ENCODE results near the gene TMEM141.
"Not testable (repeated sequence)": the region's sequence is repeated elsewhere in the genome, so short reads cannot be mapped to it uniquely, and the experiment has no call there.

The TMEM141 gene

GRCh38 chr9:136755302-136756133, 35.6 kb upstream of the TMEM141 start:
- DNase-seq = not testable (repeated sequence)

- DNase-seq = no peak
Observed at GRCh38 chr9:136756134-136756438, 35.1 kb upstream of the TMEM141 start.

- no peak for DNase-seq
Observed at GRCh38 chr9:136756836-136757235, 34.3 kb upstream of the TMEM141 start.

- DNase-seq = no peak
Observed at GRCh38 chr9:136757328-136757727, 33.8 kb upstream of the TMEM141 start.

- no peak for DNase-seq
Observed at GRCh38 chr9:136757751-136758140, 33.4 kb upstream of the TMEM141 start.

- DNase-seq = no peak
Observed at GRCh38 chr9:136759001-136759400, 32.1 kb upstream of the TMEM141 start.

- no peak for DNase-seq
Observed at GRCh38 chr9:136759436-136760325, 31.5 kb upstream of the TMEM141 start.

- DNase-seq = no peak
Observed at GRCh38 chr9:136760424-136760823, 30.7 kb upstream of the TMEM141 start.

GRCh38 chr9:136760834-136761544, 30.2 kb upstream of the TMEM141 start:
- DNase-seq = peak; percentile 16 to 68

- DNase-seq = no peak
Observed at GRCh38 chr9:136761545-136761981, 29.6 kb upstream of the TMEM141 start.

GRCh38 chr9:136762221-136762691, 28.9 kb upstream of the TMEM141 start:
- DNase-seq = no peak

GRCh38 chr9:136762915-136763648, 28.1 kb upstream of the TMEM141 start:
- peak in 1 of 2 experiments; percentile 81 for DNase-seq

GRCh38 chr9:136763649-136764035, 27.5 kb upstream of the TMEM141 start:
- DNase-seq = no peak

GRCh38 chr9:136764301-136764891, 26.7 kb upstream of the TMEM141 start, which contains the start of gene LCN15:
TSS of gene LCN15 (minus strand) at chr9:136764518. CDS start at chr9:136764488, 30 bp downstream.
- DNase-seq = no peak

GRCh38 chr9:136765041-136765440, 26.1 kb upstream of the TMEM141 start:
- DNase-seq = no peak

- DNase-seq = not testable (repeated sequence)
Observed at GRCh38 chr9:136765745-136766409, 25.3 kb upstream of the TMEM141 start.

- DNase-seq = peak; percentile 36 to 71
Observed at GRCh38 chr9:136766410-136767120, 24.6 kb upstream of the TMEM141 start.

- DNase-seq = peak in 1 of 2 experiments; percentile 60
Observed at GRCh38 chr9:136769710-136770191, 21.4 kb upstream of the TMEM141 start.

- no peak for DNase-seq
Observed at GRCh38 chr9:136771907-136772415, 19.2 kb upstream of the TMEM141 start.

- peak; percentile 25 to 34 for DNase-seq
Observed at GRCh38 chr9:136773386-136774044, 17.6 kb upstream of the TMEM141 start.

All from NCI-H526 (cell line).